ENCODE measurements around the gene HPGDS.

HPGDS gene

DNA sequence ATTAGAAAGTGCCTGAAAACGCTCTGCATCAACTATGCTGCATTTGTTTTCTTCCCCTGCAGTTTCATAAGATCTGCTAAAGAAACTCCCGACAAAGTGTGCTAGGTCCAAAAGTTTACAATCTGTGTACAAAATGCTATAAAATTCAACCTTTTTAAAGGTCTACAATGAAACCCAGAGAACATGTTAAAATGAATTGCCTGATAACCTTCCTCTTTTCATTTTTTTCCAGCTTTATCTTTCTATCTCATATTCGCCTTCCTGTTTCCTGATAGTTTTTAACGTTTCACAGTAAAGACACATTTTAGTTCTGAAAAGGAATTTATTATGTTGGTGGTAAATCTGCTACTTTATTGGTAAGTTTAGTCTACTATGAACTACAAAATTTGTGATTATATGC is 9.5 kb upstream of the HPGDS start:
- no peak for TF ChIP-seq REPIN1 (tag by site-specific recombination; IDR thresholded peaks at IDR 0.05; ENCODE audit: low read depth)
- TF ChIP-seq ZNF549 (tag by site-specific recombination; IDR thresholded peaks at IDR 0.05) = no peak
- TF ChIP-seq ZNF623 (tag by site-specific recombination; IDR thresholded peaks at IDR 0.05) = no peak
- Histone ChIP-seq H3K4me3 (ENCODE audit: low read depth, low read length) (no peak overlapping the region), H3K36me3 (ENCODE audit: control insufficient read depth in 2 of 2, insufficient read depth in 1 of 2, low read length in 2 of 2) (no peaks in the 10 kb centered on the region), H3K9me3 (ENCODE audit: control insufficient read depth, insufficient read depth, low read depth, low read length) (no peaks in the 10 kb centered on the region), H3K4me1 (ENCODE audit: control insufficient read depth, insufficient read depth, low read length) (no peaks in the 10 kb centered on the region), H3K27ac (ENCODE audit: extremely low read depth, low read depth, low read length) (no peak overlapping the region)
- POLR2A ChIA-PET = no interaction called here
- CTCF ChIA-PET = interaction anchor here (0.6 kb wide), 1 partner anchor 187 kb away, joined by 3 read pairs; no protein-coding TSS in a partner anchor

DNA sequence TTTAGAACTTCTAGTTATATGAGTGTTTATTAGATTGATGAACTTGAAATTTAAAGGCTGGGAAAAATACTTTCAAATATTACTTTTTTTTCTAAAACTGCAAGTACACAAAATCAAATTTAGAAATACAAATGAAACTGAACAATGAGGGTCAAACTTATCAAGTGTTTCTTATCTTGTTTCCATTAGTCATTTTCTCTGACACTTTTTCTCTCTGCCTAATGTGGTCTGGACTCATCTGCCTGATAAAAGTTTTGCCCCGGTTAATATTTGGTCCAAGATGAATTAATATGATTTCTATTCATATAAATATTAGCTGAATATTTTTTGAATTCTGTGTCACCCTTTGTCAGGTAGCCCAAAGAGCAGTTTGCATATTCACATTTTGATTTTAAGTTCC is 8.7 kb upstream of the HPGDS start:
- no peaks in the 10 kb centered on the region for H3K9me3 ChIP-seq (ENCODE audit: control insufficient read depth, insufficient read depth, low read depth, low read length)
- CTCF ChIA-PET = no interaction called here
- no peaks in the 10 kb centered on the region for H3K4me1 ChIP-seq (ENCODE audit: control insufficient read depth, insufficient read depth, low read length)
- H3K27ac ChIP-seq (ENCODE audit: extremely low read depth, low read depth, low read length) = no peak overlapping the region
- H3K4me3 ChIP-seq (ENCODE audit: low read depth, low read length) = no peak overlapping the region
- TF ChIP-seq ZBTB17 (tag by site-specific recombination; IDR thresholded peaks at IDR 0.05) (no peak), ZNF585B (tag by site-specific recombination; IDR thresholded peaks at IDR 0.05) (no peak), HOXA7 (CRISPR knock-in tag; IDR thresholded peaks at IDR 0.05; ENCODE audit: borderline replicate concordance) (no peak), SP2 (tag by site-specific recombination; IDR thresholded peaks at IDR 0.05) (no peak), SETDB1 (IDR thresholded peaks at IDR 0.05; ENCODE audit: insufficient read length, low read length) (no peak)
- TF ChIP-seq, protein P1, sequence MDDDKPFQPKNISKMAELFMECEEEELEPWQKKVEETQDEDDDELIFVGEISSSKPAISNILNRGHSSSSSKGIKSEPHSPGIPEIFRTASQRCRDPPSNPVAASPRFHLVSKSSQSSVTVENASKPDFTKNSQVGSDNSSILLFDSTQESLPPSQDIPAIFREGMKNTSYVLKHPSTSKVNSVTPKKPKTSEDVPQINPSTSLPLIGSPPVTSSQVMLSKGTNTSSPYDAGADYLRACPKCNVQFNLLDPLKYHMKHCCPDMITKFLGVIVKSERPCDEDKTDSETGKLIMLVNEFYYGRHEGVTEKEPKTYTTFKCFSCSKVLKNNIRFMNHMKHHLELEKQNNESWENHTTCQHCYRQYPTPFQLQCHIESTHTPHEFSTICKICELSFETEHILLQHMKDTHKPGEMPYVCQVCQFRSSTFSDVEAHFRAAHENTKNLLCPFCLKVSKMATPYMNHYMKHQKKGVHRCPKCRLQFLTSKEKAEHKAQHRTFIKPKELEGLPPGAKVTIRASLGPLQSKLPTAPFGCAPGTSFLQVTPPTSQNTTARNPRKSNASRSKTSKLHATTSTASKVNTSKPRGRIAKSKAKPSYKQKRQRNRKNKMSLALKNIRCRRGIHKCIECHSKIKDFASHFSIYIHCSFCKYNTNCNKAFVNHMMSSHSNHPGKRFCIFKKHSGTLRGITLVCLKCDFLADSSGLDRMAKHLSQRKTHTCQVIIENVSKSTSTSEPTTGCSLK (tag by site-specific recombination; IDR thresholded peaks at IDR 0.05) = no peak
- POLR2A ChIA-PET = no interaction called here
- H3K36me3 ChIP-seq (ENCODE audit: control insufficient read depth in 2 of 2, insufficient read depth in 1 of 2, low read length in 2 of 2) = no peaks in the 10 kb centered on the region

DNA sequence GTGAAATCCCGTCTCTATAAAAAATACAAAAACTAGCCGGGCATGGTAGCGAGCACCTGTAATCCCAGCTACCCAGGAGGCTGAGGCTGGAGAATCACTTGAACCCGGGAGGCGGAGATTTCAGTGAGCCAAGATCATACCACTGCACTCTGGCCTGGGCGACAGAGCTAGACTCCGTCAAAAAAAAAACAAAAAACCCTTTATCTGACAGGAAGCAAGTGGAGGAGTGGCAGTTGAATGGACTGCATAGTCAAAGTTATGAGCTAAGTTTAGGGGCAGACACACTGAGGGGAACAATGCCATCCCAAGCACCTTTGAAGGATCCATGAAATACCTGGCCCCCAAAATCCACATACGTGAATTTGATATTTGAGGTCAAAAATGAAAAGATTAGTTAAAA is 7.5 kb upstream of the HPGDS start:
- ChIA-PET POLR2A (no interaction called here), CTCF (no interaction called here)
- TF ChIP-seq ZNF426 (tag by site-specific recombination; IDR thresholded peaks at IDR 0.05) = no peak
- TF ChIP-seq ZNF473 (tag by site-specific recombination; IDR thresholded peaks at IDR 0.05) = no peak
- no peak for TF ChIP-seq ZNF558 (tag by site-specific recombination; IDR thresholded peaks at IDR 0.05)
- TF ChIP-seq ZNF837 (tag by site-specific recombination; IDR thresholded peaks at IDR 0.05) = no peak
- TF ChIP-seq ZNF843 (tag by site-specific recombination; IDR thresholded peaks at IDR 0.05) = no peak
- TF ChIP-seq ZNF510 (tag by site-specific recombination; IDR thresholded peaks at IDR 0.05; ENCODE audit: insufficient replicate concordance) = no peak
- TF ChIP-seq ZNF324 (tag by site-specific recombination; IDR thresholded peaks at IDR 0.05) = no peak
- TF ChIP-seq KLF16 (tag by site-specific recombination; IDR thresholded peaks at IDR 0.05) = no peak
- no peak for TF ChIP-seq ZNF561 (tag by site-specific recombination; IDR thresholded peaks at IDR 0.05; ENCODE audit: borderline replicate concordance)
- no peak for TF ChIP-seq SP3 (tag by site-specific recombination; IDR thresholded peaks at IDR 0.05)
- TF ChIP-seq ZNF366 (tag by site-specific recombination; conservative IDR thresholded peaks at IDR 0.05) = no peak

More for the DNA sequence above, 7.5 kb upstream of the HPGDS start:
- Histone ChIP-seq H3K4me1 (ENCODE audit: control insufficient read depth, insufficient read depth, low read length) (no peaks in the 10 kb centered on the region), H3K9me3 (ENCODE audit: control insufficient read depth, insufficient read depth, low read depth, low read length) (no peaks in the 10 kb centered on the region), H3K27ac (ENCODE audit: extremely low read depth, low read depth, low read length) (no peak overlapping the region), H3K4me3 (ENCODE audit: low read depth, low read length) (no peak overlapping the region), H3K36me3 (ENCODE audit: control insufficient read depth in 2 of 2, insufficient read depth in 1 of 2, low read length in 2 of 2) (no peaks in the 10 kb centered on the region)
